Pons (tissue), 1 donor: Measurements from ENCODE around the gene NME9.
A peak's percentile ranks its signal among the peaks of the same experiment; 100 is the strongest.

Experiments used
- DNase-seq: peaks from one replicate; pipeline ENCODE4 v3.0.0-alpha.2; 2016; ENCODE audit warnings: low spot score

The NME9 gene

DNA sequence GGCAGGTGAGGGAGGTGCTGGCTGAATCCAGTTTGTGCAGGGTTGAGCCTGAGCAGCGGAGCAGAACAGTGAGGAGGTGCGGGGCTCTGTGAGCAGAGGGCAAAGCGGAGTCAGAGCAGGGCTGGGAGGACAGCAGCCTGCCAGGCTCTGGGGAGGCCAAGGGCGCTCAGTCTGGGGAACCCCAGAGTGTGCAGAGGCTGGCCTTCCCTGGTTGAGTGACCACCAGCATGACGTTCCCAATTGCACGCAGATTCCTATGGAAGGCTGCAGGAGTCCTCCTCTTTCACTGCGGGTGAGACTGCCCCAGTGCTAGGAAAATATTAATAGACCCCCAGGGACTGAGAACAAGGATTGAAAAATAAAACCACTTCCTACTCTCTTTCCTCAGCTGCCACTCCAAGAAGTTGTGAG, 31.9 kb upstream of the NME9 start:
- DNase-seq, result no peak

DNA sequence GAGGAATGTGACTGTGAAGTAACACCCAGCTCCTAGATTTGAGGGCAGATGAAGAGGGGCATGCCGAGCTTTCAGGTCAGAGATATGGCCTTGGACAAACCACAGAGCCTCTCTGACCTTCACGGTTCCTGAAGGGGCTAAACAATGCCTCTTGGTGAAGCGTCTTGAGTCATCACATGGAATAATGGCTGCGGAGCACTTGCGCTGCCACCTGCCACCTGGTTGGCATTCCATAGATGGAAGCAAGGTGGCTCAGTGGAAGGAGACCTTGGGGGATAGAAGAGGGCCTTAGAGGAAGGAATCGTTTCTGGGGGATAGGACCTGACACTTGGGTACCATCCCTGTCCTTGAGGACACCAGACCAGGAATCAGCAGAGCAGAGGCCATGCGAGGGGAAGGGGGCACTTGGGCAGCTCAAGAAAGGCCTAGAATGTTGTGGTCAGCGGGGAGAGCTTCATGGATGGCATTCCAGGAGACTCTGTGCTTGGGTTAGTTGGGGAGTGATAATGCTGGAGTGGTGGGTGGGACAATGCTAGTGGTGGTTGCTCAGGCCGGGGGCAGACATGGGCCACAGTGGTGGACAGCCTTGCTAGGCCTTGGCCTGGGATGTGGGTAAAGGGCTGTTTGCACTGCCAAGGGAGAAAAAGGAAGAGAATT, 31.3 kb upstream of the NME9 start:
- no peak for DNase-seq

DNA sequence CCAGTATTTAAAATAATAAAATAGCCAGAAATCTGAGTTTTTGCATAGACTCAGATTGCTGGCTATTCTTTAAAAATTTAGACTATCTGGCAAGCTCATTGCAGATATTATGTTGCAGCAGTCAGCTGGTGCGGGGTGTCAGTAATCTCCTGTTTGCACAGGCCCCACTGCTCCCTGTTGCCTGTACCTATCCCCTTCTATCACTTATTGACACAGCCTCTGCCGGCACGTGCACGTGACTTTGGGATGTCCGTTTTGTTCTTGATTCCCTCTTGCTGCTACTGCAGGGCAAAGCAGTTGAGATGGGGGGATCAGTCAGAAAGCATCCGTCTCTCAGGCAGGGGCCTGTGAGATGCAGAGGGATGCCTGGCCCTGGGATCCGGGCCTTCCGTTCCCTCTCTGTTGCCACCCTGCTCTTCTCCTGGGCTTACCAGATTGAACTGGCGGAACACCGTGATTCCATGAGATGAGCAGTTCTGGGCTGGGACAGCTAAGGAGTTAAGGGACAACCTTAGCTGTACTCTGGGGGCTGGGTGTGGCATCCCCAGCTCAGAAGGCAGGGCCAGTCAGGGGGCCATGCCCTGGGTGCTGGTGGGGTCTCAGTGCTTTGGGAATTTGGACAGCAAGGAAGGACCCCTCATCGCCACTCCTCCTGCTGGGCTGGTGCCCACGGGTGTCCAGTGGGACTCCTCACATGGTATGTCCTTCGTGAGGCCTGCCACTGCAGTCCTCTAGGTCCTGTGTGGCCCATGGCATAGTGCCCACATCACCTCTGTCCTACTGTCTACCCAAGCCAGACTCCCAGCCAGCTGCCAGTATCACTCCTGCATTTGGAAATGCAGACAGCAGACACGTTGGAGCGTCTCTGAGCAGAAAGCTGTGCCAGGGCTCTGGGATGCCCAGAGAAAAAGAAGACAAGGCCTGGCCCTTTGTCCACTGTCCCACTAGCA, 30.5 kb upstream of the NME9 start:
- DNase-seq, result no peak

DNA sequence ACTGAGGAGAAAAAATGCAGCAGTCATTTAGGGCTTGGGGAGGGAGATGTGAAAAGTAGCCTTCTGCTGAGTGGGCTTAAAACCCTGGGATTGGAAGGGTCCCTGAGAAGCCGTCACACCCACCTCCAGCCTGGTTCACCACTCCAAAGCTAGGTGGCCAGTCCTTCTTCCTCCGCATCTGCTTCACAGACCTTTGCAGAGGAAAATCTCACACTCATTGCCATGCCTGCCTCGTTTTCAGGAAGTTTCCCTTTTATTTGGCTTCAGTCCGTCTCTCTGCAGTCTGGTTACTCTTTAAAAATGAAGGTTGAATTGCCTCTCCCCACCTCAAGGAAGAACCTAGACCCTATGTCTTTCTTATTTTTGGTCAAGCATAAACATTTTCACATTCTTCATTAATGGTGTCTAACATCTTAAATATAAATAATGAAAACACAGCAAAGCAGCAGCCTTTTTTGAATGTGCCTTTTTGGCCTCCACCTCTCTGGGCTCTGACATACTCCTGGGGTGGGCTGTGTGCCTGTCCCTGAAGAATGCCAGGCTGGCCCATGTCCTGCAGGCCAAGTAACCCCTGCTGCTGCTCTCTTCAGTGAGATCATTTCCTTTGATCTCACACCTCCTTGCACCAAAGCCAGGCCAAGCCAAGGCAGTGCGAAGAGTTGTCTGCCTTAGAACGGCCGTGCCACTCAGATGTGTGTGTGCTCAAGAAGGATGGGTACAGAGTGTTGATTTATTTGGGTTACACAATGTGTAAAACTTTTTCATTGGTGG, 29.7 kb upstream of the NME9 start:
- no peak for DNase-seq

DNA sequence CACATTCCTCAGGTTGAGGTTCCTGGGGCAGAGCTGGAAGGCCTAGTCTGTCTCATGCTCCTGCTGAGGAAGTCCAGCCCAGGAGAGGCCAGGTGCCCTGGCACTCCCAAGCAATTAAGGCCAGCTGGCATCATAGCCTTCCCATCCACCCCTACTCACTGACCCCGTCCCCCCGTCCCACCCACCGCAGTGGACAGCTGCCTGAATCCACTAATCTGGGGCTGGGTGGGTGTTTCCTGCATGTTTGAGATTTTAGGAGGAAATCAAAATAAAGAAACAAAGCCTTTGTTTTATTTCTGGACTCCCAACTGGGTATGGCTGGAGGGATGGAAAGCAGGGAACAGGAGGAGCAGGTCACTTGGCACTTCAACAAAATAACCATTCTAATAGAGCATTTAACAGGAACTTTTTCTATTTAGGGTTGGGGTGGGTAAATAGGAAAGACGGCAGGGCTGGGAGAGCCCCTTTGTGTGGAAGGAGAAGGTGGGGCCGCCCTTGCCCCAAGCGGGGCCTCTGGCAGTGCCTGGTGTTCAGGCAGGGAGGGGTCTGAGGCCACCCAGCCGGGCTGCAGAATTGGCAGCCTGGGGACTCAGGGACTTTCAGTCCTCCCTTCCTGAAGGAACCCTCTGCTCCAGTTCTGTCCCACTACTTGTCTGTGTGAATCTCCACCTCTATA, 27.2 kb upstream of the NME9 start:
- peak; percentile 41 for DNase-seq

DNA sequence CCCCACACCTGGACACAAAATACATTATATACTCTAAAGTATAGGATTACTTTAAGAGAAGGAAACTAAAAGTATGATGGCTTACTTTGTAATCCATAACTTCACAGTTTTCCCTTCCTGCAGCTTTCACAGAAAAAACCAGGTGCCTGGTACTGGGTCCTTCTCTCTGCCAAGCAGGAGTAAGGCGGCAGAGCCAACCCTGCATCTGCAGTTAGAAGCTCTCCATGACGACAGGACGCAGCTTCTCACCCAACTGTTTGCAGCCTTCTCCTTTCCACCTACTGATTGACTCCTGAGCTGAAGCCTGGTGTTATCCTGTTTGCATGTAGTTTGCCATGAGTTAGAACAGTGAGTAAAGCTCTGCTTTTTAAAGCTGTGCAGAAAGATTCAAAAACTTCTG, 25.4 kb upstream of the NME9 start:
- DNase-seq, result no peak

DNA sequence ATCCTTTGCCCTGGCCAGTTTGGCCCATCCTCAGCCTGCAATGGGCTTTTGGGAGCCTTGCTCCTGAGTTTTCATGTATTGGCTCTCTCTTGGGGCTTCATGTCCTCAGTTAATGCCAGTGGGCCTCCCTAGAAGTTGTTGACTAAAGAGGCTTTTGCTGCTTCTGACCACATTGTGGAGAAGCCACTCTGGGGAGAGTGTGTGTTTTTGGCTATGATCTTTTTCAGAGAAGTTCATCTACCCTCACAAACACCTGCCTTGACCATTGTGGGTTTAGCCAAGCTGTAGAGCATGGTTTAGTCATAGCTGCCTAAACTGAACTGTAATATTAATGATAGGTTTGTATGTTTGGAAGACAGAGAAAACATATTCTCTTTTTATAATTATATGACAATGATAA, 24.7 kb upstream of the NME9 start:
- DNase-seq, result no peak

DNA sequence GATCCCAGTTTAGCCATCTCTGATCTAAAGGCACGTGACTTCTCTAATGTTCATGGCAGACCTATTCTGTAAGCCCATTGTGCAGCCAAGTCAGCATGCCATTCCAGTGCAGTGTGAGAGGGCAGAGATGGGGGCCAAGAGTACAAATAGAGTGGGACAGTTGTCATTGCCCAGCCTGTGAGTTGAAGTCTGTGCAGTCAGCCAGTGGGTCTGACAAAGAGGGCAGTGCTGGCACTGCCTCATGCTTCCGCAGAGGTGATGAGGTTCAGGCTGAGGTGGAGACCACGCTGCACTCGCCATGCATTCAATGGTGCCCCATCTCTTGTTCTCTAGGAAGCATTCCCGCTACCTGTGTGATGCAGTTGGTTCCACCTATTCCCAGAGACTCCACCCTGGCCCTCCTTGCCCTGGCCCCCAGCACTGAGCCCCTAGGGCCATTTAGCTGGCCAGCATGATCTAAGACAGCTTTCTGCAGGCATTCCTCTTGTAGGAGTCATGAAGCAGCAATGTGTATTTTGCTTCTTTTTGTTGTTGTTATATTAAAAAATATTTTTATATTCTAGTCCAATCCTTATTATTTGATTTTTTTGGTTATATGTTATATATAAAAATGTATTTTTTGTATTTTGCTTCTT, 22.4 kb upstream of the NME9 start:
- DNase-seq, result no peak

DNA sequence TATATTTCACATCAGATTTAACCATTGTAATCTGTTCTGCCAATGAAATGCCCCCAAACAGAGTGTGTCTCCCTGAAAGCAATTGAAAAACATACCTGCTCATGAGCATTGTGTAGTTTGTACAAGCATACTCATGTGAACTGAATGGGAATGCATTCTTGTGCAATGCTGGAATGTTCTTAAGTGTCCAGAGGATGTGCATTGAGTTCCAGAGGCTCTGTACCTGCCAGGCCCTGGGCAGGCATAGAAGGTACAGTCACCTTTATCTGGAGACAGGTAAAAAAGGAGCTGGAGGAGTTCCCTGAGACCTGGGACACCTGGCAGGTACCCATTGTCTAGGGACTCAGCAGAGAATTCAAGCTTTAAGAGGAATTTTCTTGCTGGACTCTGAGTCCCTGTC, 21.5 kb upstream of the NME9 start:
- DNase-seq, result no peak

DNA sequence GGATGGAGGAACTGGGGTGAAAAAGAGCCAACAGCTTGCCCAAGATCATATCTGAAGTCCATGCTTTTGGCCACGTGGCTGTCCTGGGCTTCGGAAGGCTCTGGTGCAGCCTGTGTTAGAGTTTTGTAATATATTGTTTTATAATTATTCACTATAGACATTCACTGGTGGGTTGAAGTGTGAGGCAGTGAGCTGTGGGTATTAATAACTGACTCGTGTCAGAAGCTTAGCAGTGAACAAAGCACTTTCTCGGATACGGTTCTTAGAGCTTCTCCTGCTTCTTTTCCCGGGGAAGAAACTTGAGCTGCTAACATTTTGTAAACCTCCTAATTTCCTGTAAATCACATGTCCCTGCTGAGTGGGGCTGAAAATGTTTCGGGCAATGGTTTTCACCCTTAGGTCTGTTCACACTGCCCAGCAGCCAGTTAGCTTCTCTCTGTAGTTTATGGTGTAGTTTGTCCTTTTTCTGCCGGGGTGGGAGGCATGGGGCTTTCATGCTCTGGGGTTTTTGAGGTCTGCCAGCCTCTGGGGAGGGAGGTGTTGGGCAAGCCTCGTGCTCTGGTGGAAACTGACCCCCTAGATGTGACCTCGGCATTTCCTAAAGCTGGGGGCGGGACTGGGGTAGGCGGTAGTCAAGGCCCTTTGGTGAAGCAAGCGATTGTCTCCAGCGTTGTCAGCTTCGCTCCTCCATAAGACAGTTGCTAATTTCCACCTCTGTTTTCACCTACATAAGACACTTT, 20.4 kb upstream of the NME9 start:
- DNase-seq, result no peak

DNA sequence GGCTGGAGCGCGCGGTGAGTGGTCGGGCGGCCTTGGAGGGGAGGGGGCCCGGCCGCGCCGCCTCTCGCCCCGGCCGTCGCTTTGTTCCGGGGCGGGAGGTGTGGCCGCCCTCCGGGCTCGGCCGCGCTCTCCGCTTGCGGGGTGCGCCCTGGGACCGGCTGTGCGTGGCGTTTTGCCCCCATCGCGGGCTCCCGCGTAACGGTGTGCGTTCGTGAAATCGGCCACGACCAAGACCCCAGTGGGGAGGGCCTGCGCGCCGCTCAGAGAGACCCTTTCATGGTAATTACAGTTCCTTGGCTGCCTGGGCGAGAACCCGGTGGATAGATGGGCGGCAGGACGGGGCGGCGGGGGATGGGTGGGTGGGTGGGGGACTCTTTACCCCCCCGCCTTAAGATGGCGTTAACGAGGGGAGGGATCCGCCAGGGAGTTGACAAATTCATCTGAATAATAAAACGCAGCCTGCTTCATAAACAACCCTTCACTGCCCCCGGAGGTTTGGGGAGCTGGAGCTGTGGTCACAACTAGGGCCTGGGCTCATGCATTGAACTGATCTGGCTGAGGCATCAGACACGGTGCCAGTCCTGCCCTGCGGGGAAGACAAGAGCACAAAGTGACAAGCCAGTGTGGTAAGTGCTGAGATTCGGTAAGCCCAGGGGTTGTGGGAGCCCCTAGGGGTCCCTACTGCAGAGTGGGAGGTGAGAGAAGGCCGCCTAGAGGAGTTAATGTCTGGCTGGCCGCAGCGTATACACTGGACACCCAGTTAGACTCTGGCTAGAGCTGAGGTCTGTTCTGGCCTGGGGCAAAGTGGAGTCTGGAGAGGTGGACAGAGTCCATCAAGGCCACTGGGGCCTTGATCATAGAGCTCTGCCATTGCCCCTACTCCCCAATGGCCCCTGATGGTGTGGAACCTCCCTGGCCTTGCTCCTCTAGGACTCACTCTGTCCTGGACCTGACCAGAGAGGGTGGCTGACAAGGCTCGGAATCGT, 19.4 kb upstream of the NME9 start:
- DNase-seq, result no peak

DNA sequence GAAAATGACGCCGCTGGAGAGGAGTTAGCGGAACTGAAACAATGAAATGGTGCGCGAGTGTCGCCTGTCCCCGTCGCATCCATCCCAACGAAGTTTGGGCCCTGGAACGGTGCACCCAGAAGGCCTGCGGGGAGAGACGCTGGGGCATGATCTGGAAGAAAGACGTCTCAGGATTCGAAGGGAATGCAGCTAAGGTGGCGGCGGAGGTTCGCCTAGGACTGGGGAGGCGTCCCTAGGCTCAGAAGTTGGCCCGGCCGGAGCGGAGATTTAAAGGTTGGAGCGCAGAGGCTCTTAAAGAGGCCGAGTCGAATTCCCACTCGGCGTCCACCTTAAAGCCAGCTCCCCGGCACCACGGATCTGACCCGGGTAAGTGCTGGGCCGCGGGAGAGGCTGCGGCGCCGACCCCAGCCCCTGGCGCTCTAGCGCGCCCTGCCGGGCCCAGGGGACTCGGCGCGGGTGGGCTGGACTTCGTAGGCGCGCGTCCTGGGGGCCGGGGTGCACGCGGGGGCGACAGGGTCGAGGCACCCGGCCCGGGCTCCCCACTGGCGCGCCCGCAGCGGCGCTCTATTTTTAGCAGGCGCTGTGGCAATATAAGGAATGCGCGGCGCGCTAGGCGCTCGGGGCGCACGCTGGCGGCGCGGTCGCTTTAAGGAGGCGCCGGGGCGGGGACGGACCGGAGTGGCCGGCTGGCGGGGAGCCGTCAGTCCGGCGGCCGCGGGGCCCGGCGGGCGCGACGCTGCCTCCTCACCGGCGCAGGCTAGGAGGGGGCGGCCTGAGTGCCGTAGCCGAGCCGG, 18.5 kb upstream of the NME9 start, which contains the start of gene MRAS:
MRAS (plus strand) TSS at position 620 of the 794 bp plus-strand sequence. CDS start 24,305 bp downstream, outside the sequence.
- DNase-seq, result peak; percentile 67

DNA sequence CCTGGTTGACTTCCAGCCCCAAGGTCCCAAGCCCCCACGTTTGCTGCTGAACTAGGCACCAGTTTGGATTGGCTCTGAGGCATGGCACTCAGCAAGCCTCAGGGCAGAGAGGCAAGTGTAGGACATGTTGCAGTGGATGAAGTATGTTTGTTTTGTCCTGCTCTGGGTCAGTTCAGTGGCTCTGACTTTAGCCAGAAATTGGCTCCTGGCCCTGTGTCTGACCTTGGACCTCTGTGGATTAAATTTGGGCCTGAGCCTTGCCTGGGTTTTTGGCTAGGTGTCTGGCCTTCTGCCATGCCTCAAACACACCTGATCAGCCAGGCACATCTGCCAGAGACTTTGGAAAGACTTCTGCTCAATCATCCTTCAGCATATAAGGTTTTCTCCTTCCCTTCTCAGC, 15.1 kb upstream of the NME9 start:
- no peak for DNase-seq

DNA sequence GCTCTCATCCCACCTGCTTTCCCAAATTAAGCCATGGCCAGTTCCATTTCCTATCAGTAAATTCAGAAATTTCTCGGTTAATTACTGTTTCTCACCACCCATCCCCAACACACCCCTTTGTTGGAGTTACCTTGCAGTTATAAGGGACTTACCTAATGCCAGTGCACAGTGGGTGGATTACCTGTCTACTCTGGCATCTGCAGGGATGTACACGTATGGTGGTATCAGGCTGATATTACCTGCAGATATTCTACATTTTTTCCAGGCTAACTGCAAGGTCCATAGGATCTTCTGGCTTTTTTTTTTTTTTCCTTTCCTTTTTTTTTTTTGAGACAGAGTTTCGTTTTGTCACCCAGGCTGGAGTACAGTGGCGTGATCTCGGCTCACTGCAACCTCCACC, 10.9 kb upstream of the NME9 start:
- DNase-seq, result no peak

DNA sequence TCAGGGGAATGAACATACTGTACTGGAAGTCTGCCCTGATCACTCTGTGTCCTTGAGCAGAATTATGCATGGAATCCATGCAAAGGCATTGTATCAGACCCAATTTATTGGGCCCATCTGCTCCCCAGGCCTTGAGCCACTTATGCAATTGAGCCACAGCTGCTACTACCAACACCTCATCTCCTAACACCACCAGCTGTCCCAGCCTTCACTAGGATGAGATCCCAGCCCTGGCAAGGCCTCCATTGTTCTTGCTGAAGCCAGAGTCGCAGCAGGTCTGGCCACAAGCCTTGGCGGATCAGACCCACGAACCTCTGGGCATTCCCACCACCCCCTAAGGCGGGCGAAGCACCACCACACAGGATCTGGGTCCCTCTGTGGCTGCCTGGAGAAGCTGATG, 9.2 kb upstream of the NME9 start:
- DNase-seq, result no peak

DNA sequence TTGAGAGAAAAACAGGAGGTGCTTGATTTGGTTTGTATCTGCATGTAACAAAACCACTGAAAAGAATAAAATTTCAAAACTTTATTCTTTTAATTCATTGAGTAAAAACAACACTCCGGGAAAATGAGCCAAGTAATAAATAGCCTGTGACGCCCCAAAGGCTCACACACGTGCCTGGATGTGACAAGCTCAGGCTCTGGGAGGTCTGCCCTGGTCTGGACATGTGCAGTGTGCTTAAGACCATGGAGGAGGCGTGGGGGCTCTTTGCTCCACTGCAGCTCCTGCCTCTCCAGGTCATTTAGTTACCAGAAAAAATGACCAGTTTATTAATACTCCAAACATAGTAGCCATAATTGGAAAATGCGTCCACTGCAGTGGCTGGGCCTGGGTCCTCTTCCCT, 8.6 kb upstream of the NME9 start:
- DNase-seq, result no peak

DNA sequence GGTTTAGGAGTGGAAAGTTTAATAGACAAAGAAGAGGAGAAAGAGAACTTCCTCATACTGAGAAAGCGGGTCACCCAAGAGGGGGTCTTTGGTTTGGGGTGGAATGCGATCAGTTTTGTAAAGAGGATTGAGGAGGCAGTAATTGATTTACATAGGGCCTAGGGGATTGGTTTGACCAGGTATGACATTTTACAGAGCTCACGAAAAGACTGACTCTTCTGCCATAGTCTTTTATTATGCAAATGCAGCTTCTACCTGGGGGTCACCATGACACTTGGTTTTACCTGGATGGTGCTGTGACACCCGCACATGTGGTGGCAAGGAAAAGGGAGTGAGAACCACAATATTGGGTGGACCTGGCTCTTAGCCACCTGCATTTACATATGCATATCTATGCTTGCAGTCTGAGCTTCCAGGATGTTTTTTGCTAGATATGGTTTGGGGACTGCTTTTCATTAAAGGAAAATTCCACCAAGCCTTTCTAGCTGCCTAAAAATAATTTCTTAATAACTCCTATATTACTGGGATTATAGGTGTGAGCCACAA, 6.9 kb upstream of the NME9 start:
- no peak for DNase-seq

DNA sequence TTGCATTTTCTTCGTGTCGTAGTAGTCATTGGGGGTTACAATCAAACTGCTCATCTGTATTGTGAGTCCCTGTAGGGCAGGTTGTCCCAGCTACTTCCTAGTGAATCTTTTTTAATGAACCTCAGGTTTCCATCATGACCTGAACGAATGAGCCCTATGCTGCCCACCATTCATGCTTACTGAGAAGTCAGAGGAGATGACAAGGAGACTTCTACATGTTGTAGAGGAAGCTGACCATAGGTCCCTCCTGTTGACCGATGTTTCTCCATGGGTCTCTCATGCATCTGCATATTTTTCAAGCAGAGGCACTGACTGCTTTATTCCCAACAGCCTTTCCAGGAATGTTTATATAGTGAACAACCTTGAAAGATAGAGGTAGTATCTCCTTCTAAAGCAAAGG, 5.0 kb upstream of the NME9 start:
- DNase-seq, result no peak
